HFF-Myc (cell line): ENCODE measurements around the gene DGCR6.
"Not testable (repeated sequence)": the region's sequence is repeated elsewhere in the genome, so short reads cannot be mapped to it uniquely, and the experiment has no call there.

Experiments used
- DNase-seq: peaks from one replicate; pipeline ENCODE4 v3.0.0-alpha.2; 2011; ENCODE audit warnings: low read depth; ENCODE audit errors: extremely low read depth
- H3K4me3 ChIP-seq: replicated peaks from 2 replicates; pipeline ENCODE4 v1.5.1; 2011; ENCODE audit warnings: low read depth, mild to moderate bottlenecking, control low read depth, low read length

Gene DGCR6

GRCh38 chr22:18959266-18959665 lies 53.1 kb downstream of the DGCR6 start:
- not testable (repeated sequence) for H3K4me3 ChIP-seq, DNase-seq

GRCh38 chr22:18959741-18960140 lies 53.6 kb downstream of the DGCR6 start:
- H3K4me3 ChIP-seq, DNase-seq: not testable (repeated sequence)

- not testable (repeated sequence) for DNase-seq
These were observed 54.2 kb downstream of the DGCR6 start for GRCh38 chr22:18960166-18960820.

DNA sequence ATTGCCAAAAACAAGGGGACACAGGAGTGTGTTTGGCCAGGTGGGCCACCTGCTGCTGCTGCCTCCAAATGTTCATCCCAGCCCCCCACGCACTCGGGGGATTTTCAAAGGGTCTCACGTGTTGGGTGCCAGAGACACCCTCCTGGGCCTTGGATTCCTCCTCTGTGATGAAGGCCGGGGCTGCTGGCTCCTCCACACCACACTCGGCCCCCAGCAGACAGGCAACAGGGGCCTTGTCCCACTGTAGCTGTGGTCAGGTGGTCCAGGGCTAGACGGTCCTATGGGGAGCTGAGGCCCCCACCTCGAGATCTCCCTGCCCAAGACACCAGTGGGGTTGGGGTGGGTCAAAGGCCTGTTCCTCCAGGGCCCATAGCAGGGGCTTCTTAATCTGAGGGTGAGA lies 55.1 kb downstream of the DGCR6 start:
- not testable (repeated sequence) for DNase-seq, H3K4me3 ChIP-seq

More at GRCh38 chr22:18960166-18960820, 54.2 kb downstream of the DGCR6 start:
- not testable (repeated sequence) for H3K4me3 ChIP-seq
